OCI-LY1 (cell line): ENCODE data around the gene CFAP74.

Experiments
- H2AFZ ChIP-seq: fragments of 200-600 bp; sonication (generic), shearing (Covaris generic); 2 replicates; pipeline ENCODE4 v1.6.0; 2014; ENCODE audit warnings: antibody characterized with exemption, mild to moderate bottlenecking, low read length
- H3F3A ChIP-seq: fragments of 200-600 bp; sonication (generic), shearing (Covaris generic); 2 replicates; pipeline ENCODE4 v1.6.0; 2014; ENCODE audit warnings: mild to moderate bottlenecking, antibody characterized with exemption, low read length, moderate library complexity; ENCODE audit not compliant: insufficient read depth
- H3K27ac ChIP-seq: fragments of 200-600 bp; sonication (generic); 2 replicates; pipeline ENCODE4 v1.5.1; 2014; ENCODE audit warnings: low read length, mixed run types, mild to moderate bottlenecking, low read depth; ENCODE audit not compliant: poor library complexity, severe bottlenecking
- H3K27me3 ChIP-seq: fragments of 200-600 bp; sonication (generic); 2 replicates; pipeline ENCODE4 v1.6.0; 2014; ENCODE audit warnings: antibody characterized with exemption, mild to moderate bottlenecking, low read length, moderate library complexity; ENCODE audit not compliant: insufficient read depth
- H3K36me3 ChIP-seq: fragments of 200-600 bp; sonication (generic); 2 replicates; pipeline ENCODE4 v1.6.1; 2014; ENCODE audit warnings: mild to moderate bottlenecking, antibody characterized with exemption, low read length, moderate library complexity, mixed read lengths; ENCODE audit not compliant: insufficient read depth
- H3K4me1 ChIP-seq: fragments of 200-600 bp; sonication (generic); 2 replicates; pipeline ENCODE4 v1.5.1; 2014; ENCODE audit warnings: mild to moderate bottlenecking, low read length, moderate library complexity; ENCODE audit not compliant: insufficient read depth, severe bottlenecking
- H3K4me2 ChIP-seq: fragments of 200-600 bp; sonication (generic), shearing (Covaris generic); 2 replicates; pipeline ENCODE4 v1.6.1; 2014; ENCODE audit warnings: low read length
- H3K4me3 ChIP-seq: fragments of 200-600 bp; sonication (generic); 2 replicates; pipeline ENCODE4 v1.5.1; 2014; ENCODE audit warnings: low read length, low read depth, mild to moderate bottlenecking, mixed read lengths; ENCODE audit not compliant: poor library complexity, severe bottlenecking
- H3K79me2 ChIP-seq: fragments of 200-600 bp; shearing (Covaris generic); 2 replicates; pipeline ENCODE4 v1.6.1; 2016; ENCODE audit warnings: mixed run types, low read length, mixed read lengths; ENCODE audit not compliant: insufficient read depth
- H3K9ac ChIP-seq: fragments of 200-600 bp; sonication (generic), shearing (Covaris generic); 2 replicates; pipeline ENCODE4 v1.6.1; 2014; ENCODE audit warnings: mild to moderate bottlenecking, low read length, mixed read lengths
- H3K9me2 ChIP-seq: fragments of 200-600 bp; sonication (generic), shearing (Covaris generic); 2 replicates; pipeline ENCODE4 v1.6.1; 2014; ENCODE audit warnings: low read depth, mild to moderate bottlenecking, low read length, mixed read lengths
- H3K9me3 ChIP-seq: fragments of 200-600 bp; shearing (Covaris generic); 2 replicates; pipeline ENCODE4 v1.6.1; 2014; ENCODE audit warnings: low read length, mixed read lengths
- H4K20me1 ChIP-seq: fragments of 200-600 bp; sonication (generic), shearing (Covaris generic); 2 replicates; pipeline ENCODE4 v1.6.0; 2016; ENCODE audit warnings: mild to moderate bottlenecking, low read length; ENCODE audit not compliant: insufficient read depth
- EZH2 ChIP-seq: fragments of 200-600 bp; sonication (generic), shearing (Covaris generic); IDR thresholded peaks from 2 replicates; pipeline ENCODE4 v1.8.0; 2017; ENCODE audit warnings: borderline replicate concordance, mixed run types, mild to moderate bottlenecking, antibody characterized with exemption, low read length, moderate library complexity, mixed read lengths
- TF ChIP-seq, protein P1 (sequence below): fragments of 200-600 bp; sonication (generic), shearing (Covaris generic); IDR thresholded peaks from 2 replicates; pipeline ENCODE4 v1.5.1; 2017; ENCODE audit warnings: mild to moderate bottlenecking, antibody characterized with exemption, low read length, moderate library complexity, mixed read lengths

Gene CFAP74

DNA sequence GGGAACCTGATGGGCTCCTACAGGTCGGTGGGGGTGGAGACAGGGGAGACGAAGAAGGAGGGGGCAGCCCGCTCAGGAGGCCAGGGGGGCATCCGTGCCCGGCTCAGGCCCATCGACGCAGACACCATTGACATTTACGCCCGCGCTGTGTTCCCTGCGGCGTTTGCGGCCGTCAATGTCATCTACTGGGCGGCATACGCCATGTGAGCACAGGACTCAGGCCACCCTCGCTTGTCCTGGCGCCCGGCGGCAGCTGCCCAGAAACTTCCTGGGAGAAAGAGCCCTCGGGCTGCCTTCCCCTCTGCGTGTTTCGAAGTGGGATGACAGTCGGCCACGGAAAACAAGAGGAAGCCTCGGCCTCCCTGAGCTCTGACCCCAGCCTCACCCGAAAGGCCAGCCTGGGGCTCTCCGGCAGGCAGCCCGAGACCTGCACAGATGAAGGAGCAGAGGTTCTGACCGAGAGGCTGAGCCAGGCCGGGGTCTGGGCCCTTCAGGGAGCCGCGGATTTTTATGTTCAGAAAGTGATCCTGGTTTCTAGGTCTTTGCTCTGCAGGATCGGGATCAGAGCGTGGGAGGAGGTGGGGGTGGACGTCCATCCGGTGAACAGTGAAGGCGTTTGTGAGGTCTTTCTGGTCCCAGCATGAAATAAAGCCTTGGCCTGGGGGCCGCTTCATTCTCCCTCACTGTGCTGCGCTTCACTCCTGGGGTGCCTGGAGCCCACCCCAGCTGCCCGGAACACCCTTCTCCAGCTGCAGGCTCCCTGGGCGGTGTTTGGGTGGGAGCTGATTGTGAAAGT lies 26.7 kb upstream of the CFAP74 start:
- H3K79me2 ChIP-seq: no peaks in the 10 kb centered on the region
- no peaks in the 10 kb centered on the region for H3K4me1 ChIP-seq
- no peaks in the 10 kb centered on the region for H3K36me3 ChIP-seq
- H4K20me1 ChIP-seq: no peaks in the 10 kb centered on the region
- H3K9me3 ChIP-seq: no peaks in the 10 kb centered on the region
- no peak overlapping the region for H3K9ac ChIP-seq
- H3K27ac ChIP-seq: no peak overlapping the region
- H2AFZ ChIP-seq: no peak overlapping the region
- no peak for TF ChIP-seq EZH2
- TF ChIP-seq, protein P1, sequence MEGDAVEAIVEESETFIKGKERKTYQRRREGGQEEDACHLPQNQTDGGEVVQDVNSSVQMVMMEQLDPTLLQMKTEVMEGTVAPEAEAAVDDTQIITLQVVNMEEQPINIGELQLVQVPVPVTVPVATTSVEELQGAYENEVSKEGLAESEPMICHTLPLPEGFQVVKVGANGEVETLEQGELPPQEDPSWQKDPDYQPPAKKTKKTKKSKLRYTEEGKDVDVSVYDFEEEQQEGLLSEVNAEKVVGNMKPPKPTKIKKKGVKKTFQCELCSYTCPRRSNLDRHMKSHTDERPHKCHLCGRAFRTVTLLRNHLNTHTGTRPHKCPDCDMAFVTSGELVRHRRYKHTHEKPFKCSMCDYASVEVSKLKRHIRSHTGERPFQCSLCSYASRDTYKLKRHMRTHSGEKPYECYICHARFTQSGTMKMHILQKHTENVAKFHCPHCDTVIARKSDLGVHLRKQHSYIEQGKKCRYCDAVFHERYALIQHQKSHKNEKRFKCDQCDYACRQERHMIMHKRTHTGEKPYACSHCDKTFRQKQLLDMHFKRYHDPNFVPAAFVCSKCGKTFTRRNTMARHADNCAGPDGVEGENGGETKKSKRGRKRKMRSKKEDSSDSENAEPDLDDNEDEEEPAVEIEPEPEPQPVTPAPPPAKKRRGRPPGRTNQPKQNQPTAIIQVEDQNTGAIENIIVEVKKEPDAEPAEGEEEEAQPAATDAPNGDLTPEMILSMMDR: no peak
- H3F3A ChIP-seq: no peaks in the 10 kb centered on the region
- no peaks in the 10 kb centered on the region for H3K9me2 ChIP-seq
- H3K27me3 ChIP-seq: 0 out of 2 replicates have a peak, but pooled peaks cover 3% of the 10 kb centered on the region
- no peak overlapping the region for H3K4me3 ChIP-seq
- H3K4me2 ChIP-seq: no peak overlapping the region

DNA sequence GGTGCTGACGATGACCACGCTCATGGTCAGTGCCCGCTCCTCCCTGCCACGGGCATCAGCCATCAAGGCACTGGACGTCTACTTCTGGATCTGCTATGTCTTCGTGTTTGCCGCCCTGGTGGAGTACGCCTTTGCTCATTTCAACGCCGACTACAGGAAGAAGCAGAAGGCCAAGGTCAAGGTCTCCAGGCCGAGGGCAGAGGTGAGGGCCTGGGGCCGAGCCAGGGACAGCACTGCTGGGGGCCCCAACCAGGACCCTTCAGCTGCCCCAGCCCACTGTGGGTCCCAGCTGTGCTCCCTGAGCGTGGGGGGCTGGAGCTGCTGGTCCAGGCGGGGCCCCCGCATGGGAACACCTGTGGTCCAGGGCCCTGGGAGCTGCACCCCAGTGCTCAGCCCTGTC lies 26.0 kb upstream of the CFAP74 start:
- Histone ChIP-seq H3K4me3 (no peak overlapping the region), H3K79me2 (no peaks in the 10 kb centered on the region), H3K36me3 (no peaks in the 10 kb centered on the region), H3K9me3 (no peaks in the 10 kb centered on the region), H3K4me1 (no peaks in the 10 kb centered on the region), H3K9me2 (no peaks in the 10 kb centered on the region), H3K9ac (no peak overlapping the region), H3K4me2 (no peak overlapping the region), H3K27me3 (0 out of 2 replicates have a peak, but pooled peaks cover 3% of the 10 kb centered on the region), H3K27ac (no peak overlapping the region), H3F3A (no peaks in the 10 kb centered on the region), H2AFZ (no peak overlapping the region), H4K20me1 (no peaks in the 10 kb centered on the region)
- TF ChIP-seq, protein P1: no peak
- TF ChIP-seq EZH2: no peak

DNA sequence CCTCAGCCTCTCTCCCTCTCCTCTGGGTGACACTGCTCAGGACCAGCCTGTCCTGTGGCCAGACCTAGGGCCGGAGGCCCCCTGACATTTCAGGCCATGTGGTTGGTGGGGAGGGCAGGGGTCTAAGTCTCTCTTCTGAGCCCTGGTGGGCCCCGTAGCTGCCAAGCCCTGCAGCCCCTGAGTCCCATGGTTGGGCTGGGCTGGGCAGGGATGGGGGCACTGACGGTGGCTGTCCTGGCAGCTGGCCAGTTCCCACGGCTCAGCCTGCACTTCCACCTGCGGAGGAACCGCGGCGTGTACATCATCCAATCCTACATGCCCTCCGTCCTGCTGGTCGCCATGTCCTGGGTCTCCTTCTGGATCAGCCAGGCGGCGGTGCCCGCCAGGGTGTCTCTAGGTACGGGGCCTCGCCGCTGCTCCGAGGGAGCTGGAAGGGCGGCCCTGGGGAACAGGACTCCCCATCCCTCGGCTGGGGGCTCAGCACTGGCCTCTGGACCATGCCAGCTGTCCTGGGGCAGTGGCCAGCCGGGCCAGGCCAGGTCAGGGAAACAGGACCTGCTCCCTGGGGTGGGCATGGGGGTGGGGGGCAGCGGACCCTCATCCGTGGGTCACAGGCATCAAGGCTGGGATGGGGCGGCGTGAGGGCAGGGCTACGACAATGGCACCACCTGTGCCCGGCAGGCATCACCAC lies 25.4 kb upstream of the CFAP74 start:
- H3K36me3 ChIP-seq: no peaks in the 10 kb centered on the region
- TF ChIP-seq, protein P1: no peak
- TF ChIP-seq EZH2: no peak
- no peak overlapping the region for H3K4me2 ChIP-seq
- H3K9ac ChIP-seq: no peak overlapping the region
- H3K4me3 ChIP-seq: no peak overlapping the region
- no peaks in the 10 kb centered on the region for H3F3A ChIP-seq
- no peak overlapping the region for H3K27ac ChIP-seq
- H3K27me3 ChIP-seq: 0 out of 2 replicates have a peak, but pooled peaks cover 3% of the 10 kb centered on the region
- no peaks in the 10 kb centered on the region for H3K9me2 ChIP-seq
- no peaks in the 10 kb centered on the region for H3K9me3 ChIP-seq
- no peak overlapping the region for H2AFZ ChIP-seq
- H4K20me1 ChIP-seq: no peaks in the 10 kb centered on the region
- H3K79me2 ChIP-seq: no peaks in the 10 kb centered on the region
- no peaks in the 10 kb centered on the region for H3K4me1 ChIP-seq
